ENCODE data around the gene KIAA1671.

GRCh38 chr22:25102722-25103121 is 150.2 kb downstream of the KIAA1671 start:
- no peak for TF ChIP-seq CTCF (IDR thresholded peaks at IDR 0.05)
- no peak for TF ChIP-seq EP300 (IDR thresholded peaks at IDR 0.05)
